Breast epithelium (tissue), 4 donors: ENCODE measurements around the gene IL11. TPM values are rescaled to one million over a fixed set of nuclear protein-coding genes. Genes with fewer than 3 reads are reported as not detected.

Experiments used
- DNase-seq, 2 donors: peaks; one replicate each; pipeline ENCODE4 v3.0.0-alpha.2; 2019; ENCODE audit warnings: low spot score in 2 of 2
- H3K27ac ChIP-seq, 2 donors: fragments of 200-600 bp; sonication (generic) in 1 of 2; one replicate each; pipeline ENCODE4 v1.5.1; 2016 to 2019; ENCODE audit warnings: mild to moderate bottlenecking in 1 of 2
- H3K27me3 ChIP-seq, 2 donors: fragments of 200-600 bp; sonication (generic) in 1 of 2; one replicate each; pipeline versions ENCODE4 v1.5.1 to v1.6.0; 2017 to 2019; ENCODE audit warnings: control low read depth in 1 of 2, mild to moderate bottlenecking in 1 of 2
- H3K36me3 ChIP-seq: fragments of 200-600 bp; one replicate; pipeline ENCODE4 v1.5.1; 2019
- H3K4me1 ChIP-seq, 2 donors: fragments of 200-600 bp; sonication (generic); one replicate each; pipeline ENCODE4 v1.5.1; 2016 to 2019; ENCODE audit warnings: control low read depth in 1 of 2
- H3K4me3 ChIP-seq, 3 donors: fragments of 200-600 bp; sonication (generic); 1 replicate in 2 of 3; 2 replicates in 1 of 3; pipeline ENCODE4 v1.5.1; 2016 to 2019; ENCODE audit warnings: mild to moderate bottlenecking in 3 of 3, moderate library complexity in 2 of 3
- H3K9me3 ChIP-seq, 2 donors: fragments of 200-600 bp; sonication (generic) in 1 of 2; one replicate each; pipeline ENCODE4 v1.5.1; 2016 to 2019; ENCODE audit warnings: control low read depth in 1 of 2
- POLR2A ChIP-seq: fragments of 450-650 bp; IDR thresholded peaks from one replicate; pipeline ENCODE4 v1.6.1; 2016; ENCODE audit warnings: antibody characterized with exemption, mild to moderate bottlenecking, moderate library complexity
- POLR2AphosphoS5 ChIP-seq, 3 donors: sonication (generic); formaldehyde crosslinking; IDR thresholded peaks; one replicate each; pipeline ENCODE4 v1.6.1; 2017; ENCODE audit warnings: antibody characterized with exemption in 3 of 3
- intact Hi-C: fragments of 100-400 bp; cut with DNase I; formaldehyde crosslinking; loops from one replicate; pipeline ENCODE4 v1.15.1; 2023; ENCODE audit warnings: low total_unique reads
- total RNA-seq, 3 donors: library from RNA; depleted of rRNA; stranded (reverse); fragments of >200 nt; gene quantifications; one replicate each; pipeline ENCODE4 v1.1.0, GENCODE V29; 2016
- TF ChIP-seq, protein P1 (sequence below), 3 donors: fragments of 450-650 bp; IDR thresholded peaks; one replicate each; pipeline ENCODE4 v1.5.1; 2016 to 2017; ENCODE audit warnings: antibody characterized with exemption in 3 of 3, mild to moderate bottlenecking in 3 of 3, moderate library complexity in 3 of 3

The IL11 gene
- total RNA-seq, 3 donors from 2014 or later: 0.29 to 1.3 TPM; not detected in 1

- peak overlapping the region in 1 of 2 donors; percentile 35 for H3K27ac ChIP-seq
- intact Hi-C loops: no loop called here
- peak overlapping the region in 1 of 3 donors; percentile 7 for H3K4me3 ChIP-seq
- no peak for DNase-seq
- no peaks in the 10 kb centered on the region for H3K36me3 ChIP-seq
- H3K9me3 ChIP-seq: no peaks in the 10 kb centered on the region
- H3K4me1 ChIP-seq: peaks cover 15 to 21% of the 10 kb centered on the region in 2 donors
- H3K27me3 ChIP-seq: no peaks in the 10 kb centered on the region
- no peak for TF ChIP-seq POLR2AphosphoS5 (IDR thresholded peaks at IDR 0.05)
- no peak for TF ChIP-seq POLR2A
- TF ChIP-seq, protein P1, sequence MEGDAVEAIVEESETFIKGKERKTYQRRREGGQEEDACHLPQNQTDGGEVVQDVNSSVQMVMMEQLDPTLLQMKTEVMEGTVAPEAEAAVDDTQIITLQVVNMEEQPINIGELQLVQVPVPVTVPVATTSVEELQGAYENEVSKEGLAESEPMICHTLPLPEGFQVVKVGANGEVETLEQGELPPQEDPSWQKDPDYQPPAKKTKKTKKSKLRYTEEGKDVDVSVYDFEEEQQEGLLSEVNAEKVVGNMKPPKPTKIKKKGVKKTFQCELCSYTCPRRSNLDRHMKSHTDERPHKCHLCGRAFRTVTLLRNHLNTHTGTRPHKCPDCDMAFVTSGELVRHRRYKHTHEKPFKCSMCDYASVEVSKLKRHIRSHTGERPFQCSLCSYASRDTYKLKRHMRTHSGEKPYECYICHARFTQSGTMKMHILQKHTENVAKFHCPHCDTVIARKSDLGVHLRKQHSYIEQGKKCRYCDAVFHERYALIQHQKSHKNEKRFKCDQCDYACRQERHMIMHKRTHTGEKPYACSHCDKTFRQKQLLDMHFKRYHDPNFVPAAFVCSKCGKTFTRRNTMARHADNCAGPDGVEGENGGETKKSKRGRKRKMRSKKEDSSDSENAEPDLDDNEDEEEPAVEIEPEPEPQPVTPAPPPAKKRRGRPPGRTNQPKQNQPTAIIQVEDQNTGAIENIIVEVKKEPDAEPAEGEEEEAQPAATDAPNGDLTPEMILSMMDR (IDR thresholded peaks at IDR 0.05): no peak
Observed at GRCh38 chr19:55389386-55390317, 19.4 kb upstream of the IL11 start.

GRCh38 chr19:55387736-55388497 lies 17.7 kb upstream of the IL11 start:
- intact Hi-C loops: no loop called here
- peak overlapping the region; percentile 32 to 91 for H3K27ac ChIP-seq
- H3K4me3 ChIP-seq: peak overlapping the region; percentile 77 to 89 (median 85)
- DNase-seq: no peak
- H3K4me1 ChIP-seq: peaks cover 18 to 25% of the 10 kb centered on the region in 2 donors
- H3K9me3 ChIP-seq: no peaks in the 10 kb centered on the region
- TF ChIP-seq, protein P1 (IDR thresholded peaks at IDR 0.05): no peak
- no peaks in the 10 kb centered on the region for H3K36me3 ChIP-seq
- H3K27me3 ChIP-seq: no peaks in the 10 kb centered on the region

DNA sequence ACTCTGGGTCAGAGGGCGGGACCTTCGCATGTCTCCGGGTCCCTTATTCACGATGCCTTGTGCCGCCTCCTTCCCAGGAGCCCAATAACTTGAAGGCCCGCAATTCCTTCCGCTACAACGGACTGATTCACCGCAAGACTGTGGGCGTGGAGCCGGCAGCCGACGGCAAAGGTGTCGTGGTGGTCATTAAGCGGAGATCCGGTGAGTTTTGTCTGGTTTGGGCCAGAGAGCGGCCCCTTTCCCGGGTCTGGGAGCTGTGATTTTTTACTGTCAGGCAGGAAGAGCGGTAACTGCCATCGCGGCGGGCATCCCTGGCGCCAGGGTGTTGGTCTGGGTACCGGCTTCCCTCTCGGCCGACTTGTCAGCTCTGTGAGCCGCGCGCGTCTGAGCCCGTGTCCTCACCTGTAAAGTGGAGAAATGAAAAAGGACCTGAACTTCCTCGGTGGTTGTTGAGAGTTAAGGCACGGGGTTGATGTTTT lies 16.3 kb upstream of the IL11 start:
- TF ChIP-seq POLR2AphosphoS5 (IDR thresholded peaks at IDR 0.05) (no peak), POLR2A (no peak)
- TF ChIP-seq, protein P1 (IDR thresholded peaks at IDR 0.05): no peak
- Histone ChIP-seq H3K4me1 (peaks cover 18 to 25% of the 10 kb centered on the region in 2 donors), H3K27ac (peak overlapping the region; percentile 91 to 96), H3K9me3 (no peaks in the 10 kb centered on the region), H3K4me3 (peak overlapping the region; percentile 77 to 89 (median 85)), H3K36me3 (no peaks in the 10 kb centered on the region), H3K27me3 (no peaks in the 10 kb centered on the region)
- DNase-seq: no peak
- intact Hi-C loops: no loop called here

- Histone ChIP-seq H3K27me3 (no peaks in the 10 kb centered on the region), H3K4me1 (peaks cover 18 to 25% of the 10 kb centered on the region in 2 donors), H3K27ac (peak within 1 kb of the TSS; percentile 91 to 96), H3K36me3 (no peaks in the 10 kb centered on the region), H3K4me3 (peak within 1 kb of the TSS; percentile 77 to 89 (median 85)), H3K9me3 (no peaks in the 10 kb centered on the region)
- TF ChIP-seq POLR2A (peak; percentile 96), POLR2AphosphoS5 (IDR thresholded peaks at IDR 0.05) (peak; percentile 99 to 100 (median 100))
- TF ChIP-seq, protein P1 (IDR thresholded peaks at IDR 0.05): no peak
- intact Hi-C loops: no loop called here
- DNase-seq: peak; percentile 98 to 99
Observed at GRCh38 chr19:55385724-55386492, 15.6 kb upstream of the IL11 start, which contains the start of gene RPL28. Gene RPL28 (plus strand): TSS chr19:55385932. CDS start chr19:55386358, 426 bp downstream.
